HG02610 (cell line): ENCODE results near the gene LUZP1.

Experiments used
- ATAC-seq: cut with Tn5 transposase; IDR thresholded peaks from one replicate; pipeline ENCODE4 v1.9.1; 2021; ENCODE audit warnings: mild to moderate bottlenecking, moderate library complexity; ENCODE audit not compliant: unreplicated experiment

The LUZP1 gene

GRCh38 chr1:23118957-23119792 is 49.5 kb downstream of the LUZP1 start:
- no peak for ATAC-seq

GRCh38 chr1:23118407-23118806 is 50.2 kb downstream of the LUZP1 start:
- ATAC-seq, result no peak

GRCh38 chr1:23116921-23117699 is 51.5 kb downstream of the LUZP1 start:
- ATAC-seq, result no peak

- ATAC-seq, result no peak
Observed at GRCh38 chr1:23116216-23116836, 52.3 kb downstream of the LUZP1 start.

GRCh38 chr1:23114424-23115079 is 54.1 kb downstream of the LUZP1 start:
- ATAC-seq, result no peak

GRCh38 chr1:23111600-23112535 is 56.8 kb downstream of the LUZP1 start:
- no peak for ATAC-seq

- no peak for ATAC-seq
Observed at GRCh38 chr1:23110391-23110790, 58.3 kb downstream of the LUZP1 start.

- ATAC-seq, result no peak
Observed at GRCh38 chr1:23108918-23109533, 59.6 kb downstream of the LUZP1 start.

- ATAC-seq, result no peak
Observed at GRCh38 chr1:23103001-23103889, 65.4 kb downstream of the LUZP1 start.

- no peak for ATAC-seq
Observed at GRCh38 chr1:23102289-23102688, 66.4 kb downstream of the LUZP1 start.

GRCh38 chr1:23101887-23102286 is 66.8 kb downstream of the LUZP1 start:
- ATAC-seq, result no peak

- no peak for ATAC-seq
Observed at GRCh38 chr1:23101101-23101827, 67.4 kb downstream of the LUZP1 start.

- ATAC-seq, result no peak
Observed at GRCh38 chr1:23100074-23100748, 68.4 kb downstream of the LUZP1 start.

- no peak for ATAC-seq
Observed at GRCh38 chr1:23099171-23099536, 69.5 kb downstream of the LUZP1 start.

GRCh38 chr1:23098463-23099170 is 70.0 kb downstream of the LUZP1 start:
- no peak for ATAC-seq

GRCh38 chr1:23097316-23097715 is 71.3 kb downstream of the LUZP1 start:
- ATAC-seq, result no peak

- ATAC-seq, result no peak
Observed at GRCh38 chr1:23092447-23092846, 76.2 kb downstream of the LUZP1 start.
